ENCODE data around the gene HCFC2.

DNA sequence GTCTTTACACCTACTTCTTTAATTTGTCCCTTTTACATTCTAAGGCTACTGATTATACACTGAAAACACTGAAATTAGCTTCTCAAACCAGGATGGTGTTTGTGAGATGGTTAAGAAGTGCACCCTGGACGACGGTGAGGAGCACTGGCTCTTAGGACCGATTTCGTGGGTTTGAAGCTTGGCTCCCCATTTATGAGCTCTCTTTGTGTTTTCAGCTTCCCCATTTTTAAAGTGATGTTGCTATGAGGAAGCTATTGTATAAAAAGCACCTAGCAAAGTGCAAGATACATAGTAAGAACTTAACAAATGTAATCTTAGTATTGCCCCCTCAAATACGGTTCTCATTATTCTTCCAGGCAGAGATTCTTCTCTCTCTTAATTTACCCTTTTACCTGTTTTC lies 69.0 kb downstream of the HCFC2 start:
- TF ChIP-seq, protein P1, sequence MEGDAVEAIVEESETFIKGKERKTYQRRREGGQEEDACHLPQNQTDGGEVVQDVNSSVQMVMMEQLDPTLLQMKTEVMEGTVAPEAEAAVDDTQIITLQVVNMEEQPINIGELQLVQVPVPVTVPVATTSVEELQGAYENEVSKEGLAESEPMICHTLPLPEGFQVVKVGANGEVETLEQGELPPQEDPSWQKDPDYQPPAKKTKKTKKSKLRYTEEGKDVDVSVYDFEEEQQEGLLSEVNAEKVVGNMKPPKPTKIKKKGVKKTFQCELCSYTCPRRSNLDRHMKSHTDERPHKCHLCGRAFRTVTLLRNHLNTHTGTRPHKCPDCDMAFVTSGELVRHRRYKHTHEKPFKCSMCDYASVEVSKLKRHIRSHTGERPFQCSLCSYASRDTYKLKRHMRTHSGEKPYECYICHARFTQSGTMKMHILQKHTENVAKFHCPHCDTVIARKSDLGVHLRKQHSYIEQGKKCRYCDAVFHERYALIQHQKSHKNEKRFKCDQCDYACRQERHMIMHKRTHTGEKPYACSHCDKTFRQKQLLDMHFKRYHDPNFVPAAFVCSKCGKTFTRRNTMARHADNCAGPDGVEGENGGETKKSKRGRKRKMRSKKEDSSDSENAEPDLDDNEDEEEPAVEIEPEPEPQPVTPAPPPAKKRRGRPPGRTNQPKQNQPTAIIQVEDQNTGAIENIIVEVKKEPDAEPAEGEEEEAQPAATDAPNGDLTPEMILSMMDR (IDR thresholded peaks at IDR 0.05; ENCODE audit: poor library complexity): no peak
- TF ChIP-seq EZH2 (IDR thresholded peaks at IDR 0.05; ENCODE audit: borderline replicate concordance) (no peak), EZH2phosphoT487 (IDR thresholded peaks at IDR 0.05; ENCODE audit: low read depth, severe bottlenecking, unreplicated experiment) (no peak)
